ENCODE results near the gene TMEM179. TPM values are rescaled to one million over a fixed set of nuclear protein-coding genes. Genes with fewer than 3 reads are reported as not detected.

TMEM179 gene
- total and polyA plus RNA-seq, 2 of the 13 experiments (the other 11 are each of a cell fraction or from before 2014, with no cell fraction given) = not detected

- no peak for TF ChIP-seq ZNF672 (CRISPR knock-in tag; IDR thresholded peaks at IDR 0.05)
- TF ChIP-seq, protein P1, sequence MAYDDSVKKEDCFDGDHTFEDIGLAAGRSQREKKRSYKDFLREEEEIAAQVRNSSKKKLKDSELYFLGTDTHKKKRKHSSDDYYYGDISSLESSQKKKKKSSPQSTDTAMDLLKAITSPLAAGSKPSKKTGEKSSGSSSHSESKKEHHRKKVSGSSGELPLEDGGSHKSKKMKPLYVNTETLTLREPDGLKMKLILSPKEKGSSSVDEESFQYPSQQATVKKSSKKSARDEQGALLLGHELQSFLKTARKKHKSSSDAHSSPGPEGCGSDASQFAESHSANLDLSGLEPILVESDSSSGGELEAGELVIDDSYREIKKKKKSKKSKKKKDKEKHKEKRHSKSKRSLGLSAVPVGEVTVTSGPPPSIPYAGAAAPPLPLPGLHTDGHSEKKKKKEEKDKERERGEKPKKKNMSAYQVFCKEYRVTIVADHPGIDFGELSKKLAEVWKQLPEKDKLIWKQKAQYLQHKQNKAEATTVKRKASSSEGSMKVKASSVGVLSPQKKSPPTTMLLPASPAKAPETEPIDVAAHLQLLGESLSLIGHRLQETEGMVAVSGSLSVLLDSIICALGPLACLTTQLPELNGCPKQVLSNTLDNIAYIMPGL (CRISPR knock-in tag; IDR thresholded peaks at IDR 0.05; ENCODE audit: borderline replicate concordance in 1 of 2, low read depth in 1 of 2) = 0 out of 4 replicates have a peak, but pooled peaks of 1 of the 2 experiments have one; percentile 50
- no peak for TF ChIP-seq NFYC (CRISPR knock-in tag; IDR thresholded peaks at IDR 0.05)
- TF ChIP-seq, protein P2, sequence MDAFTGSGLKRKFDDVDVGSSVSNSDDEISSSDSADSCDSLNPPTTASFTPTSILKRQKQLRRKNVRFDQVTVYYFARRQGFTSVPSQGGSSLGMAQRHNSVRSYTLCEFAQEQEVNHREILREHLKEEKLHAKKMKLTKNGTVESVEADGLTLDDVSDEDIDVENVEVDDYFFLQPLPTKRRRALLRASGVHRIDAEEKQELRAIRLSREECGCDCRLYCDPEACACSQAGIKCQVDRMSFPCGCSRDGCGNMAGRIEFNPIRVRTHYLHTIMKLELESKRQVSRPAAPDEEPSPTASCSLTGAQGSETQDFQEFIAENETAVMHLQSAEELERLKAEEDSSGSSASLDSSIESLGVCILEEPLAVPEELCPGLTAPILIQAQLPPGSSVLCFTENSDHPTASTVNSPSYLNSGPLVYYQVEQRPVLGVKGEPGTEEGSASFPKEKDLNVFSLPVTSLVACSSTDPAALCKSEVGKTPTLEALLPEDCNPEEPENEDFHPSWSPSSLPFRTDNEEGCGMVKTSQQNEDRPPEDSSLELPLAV (CRISPR knock-in tag; conservative IDR thresholded peaks at IDR 0.05; ENCODE audit: low read depth) = no peak
- TF ChIP-seq AGO2 (optimal IDR thresholded peaks at IDR 0.05; ENCODE audit: low read depth, low read length) = no peak
- TF ChIP-seq ATF2 (CRISPR knock-in tag; IDR thresholded peaks at IDR 0.05) = no peak
- TF ChIP-seq ZNF550 (CRISPR knock-in tag; IDR thresholded peaks at IDR 0.05; ENCODE audit: borderline replicate concordance) = no peak
- TF ChIP-seq PRMT3 (CRISPR knock-in tag; IDR thresholded peaks at IDR 0.05; ENCODE audit: borderline replicate concordance, low read depth) = no peak
- no peak for TF ChIP-seq SSRP1 (CRISPR knock-in tag; IDR thresholded peaks at IDR 0.05)
- TF ChIP-seq ARID2 (CRISPR knock-in tag; IDR thresholded peaks at IDR 0.05; ENCODE audit: borderline replicate concordance) = no peak
- TF ChIP-seq, protein P3, sequence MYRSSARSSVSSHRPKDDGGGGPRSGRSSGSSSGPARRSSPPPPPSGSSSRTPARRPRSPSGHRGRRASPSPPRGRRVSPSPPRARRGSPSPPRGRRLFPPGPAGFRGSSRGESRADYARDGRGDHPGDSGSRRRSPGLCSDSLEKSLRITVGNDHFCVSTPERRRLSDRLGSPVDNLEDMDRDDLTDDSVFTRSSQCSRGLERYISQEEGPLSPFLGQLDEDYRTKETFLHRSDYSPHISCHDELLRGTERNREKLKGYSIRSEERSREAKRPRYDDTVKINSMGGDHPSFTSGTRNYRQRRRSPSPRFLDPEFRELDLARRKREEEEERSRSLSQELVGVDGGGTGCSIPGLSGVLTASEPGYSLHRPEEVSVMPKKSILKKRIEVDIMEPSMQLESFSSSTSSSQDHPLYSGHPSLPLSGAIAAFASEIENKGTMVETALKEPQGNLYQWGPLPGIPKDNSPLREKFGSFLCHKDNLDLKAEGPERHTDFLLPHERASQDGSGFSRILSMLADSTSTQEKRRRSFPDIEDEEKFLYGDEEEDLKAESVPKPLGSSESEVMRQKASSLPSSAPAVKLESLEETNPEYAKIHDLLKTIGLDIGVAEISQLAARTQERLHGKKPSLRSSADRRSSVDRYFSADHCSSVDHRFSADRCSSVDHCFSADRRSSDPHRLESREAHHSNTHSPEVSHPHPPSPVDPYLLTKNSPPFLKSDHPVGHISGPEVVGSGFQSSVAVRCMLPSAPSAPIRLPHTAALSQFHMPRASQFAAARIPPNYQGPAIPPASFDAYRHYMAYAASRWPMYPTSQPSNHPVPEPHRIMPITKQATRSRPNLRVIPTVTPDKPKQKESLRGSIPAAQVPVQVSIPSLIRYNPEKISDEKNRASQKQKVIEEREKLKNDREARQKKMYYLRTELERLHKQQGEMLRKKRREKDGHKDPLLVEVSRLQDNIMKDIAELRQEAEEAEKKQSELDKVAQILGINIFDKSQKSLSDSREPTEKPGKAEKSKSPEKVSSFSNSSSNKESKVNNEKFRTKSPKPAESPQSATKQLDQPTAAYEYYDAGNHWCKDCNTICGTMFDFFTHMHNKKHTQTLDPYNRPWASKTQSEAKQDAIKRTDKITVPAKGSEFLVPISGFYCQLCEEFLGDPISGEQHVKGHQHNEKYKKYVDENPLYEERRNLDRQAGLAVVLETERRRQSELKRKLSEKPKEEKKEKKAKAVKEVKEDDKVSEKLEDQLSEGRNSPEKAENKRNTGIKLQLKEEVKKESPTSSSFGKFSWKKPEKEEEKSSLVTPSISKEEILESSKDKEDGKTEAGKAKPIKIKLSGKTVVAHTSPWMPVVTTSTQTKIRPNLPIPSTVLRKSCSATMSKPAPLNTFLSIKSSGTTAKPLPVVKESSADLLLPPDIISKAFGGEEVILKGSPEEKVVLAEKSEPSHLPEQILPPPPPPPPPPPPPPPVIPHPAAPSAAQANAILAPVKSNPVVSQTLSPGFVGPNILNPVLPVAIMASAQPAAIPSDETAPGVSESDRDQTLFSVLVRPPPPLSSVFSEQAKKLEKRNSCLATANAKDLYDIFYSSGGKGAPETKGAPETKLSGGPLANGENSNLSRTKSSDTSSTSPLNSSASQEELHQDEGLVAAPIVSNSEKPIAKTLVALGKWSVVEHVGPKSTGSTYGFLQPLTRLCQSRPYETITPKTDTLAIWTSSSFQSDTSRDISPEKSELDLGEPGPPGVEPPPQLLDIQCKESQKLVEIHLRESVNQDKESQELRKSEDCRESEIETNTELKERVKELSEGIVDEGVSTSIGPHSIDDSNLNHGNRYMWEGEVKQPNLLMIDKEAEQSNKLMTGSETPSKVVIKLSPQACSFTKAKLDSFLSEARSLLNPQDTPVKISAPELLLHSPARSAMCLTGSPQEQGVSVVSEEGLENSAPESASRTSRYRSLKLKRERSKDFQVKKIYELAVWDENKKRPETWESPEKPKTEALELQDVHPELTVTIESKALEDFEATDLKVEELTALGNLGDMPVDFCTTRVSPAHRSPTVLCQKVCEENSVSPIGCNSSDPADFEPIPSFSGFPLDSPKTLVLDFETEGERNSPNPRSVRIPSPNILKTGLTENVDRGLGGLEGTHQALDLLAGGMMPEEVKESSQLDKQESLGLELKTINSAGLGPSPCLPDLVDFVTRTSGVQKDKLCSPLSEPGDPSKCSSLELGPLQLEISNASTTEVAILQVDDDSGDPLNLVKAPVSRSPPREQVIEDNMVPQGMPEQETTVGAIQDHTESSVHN (CRISPR knock-in tag; IDR thresholded peaks at IDR 0.05) = no peak
These were observed 49.5 kb upstream of the TMEM179 start (continued) for GRCh38 chr14:104654119-104654518.

Data from HepG2 (cell line).